ENCODE data around the gene XPNPEP1. TPM values are rescaled to one million over a fixed set of nuclear protein-coding genes. Genes with fewer than 3 reads are reported as not detected.

Gene XPNPEP1
- total RNA-seq, 2 donors from 2014 or later, result 77.6 to 104 TPM

- Histone ChIP-seq H3K27me3 (no peaks in the 10 kb centered on the region), H3K4me3 (no peak overlapping the region), H3K36me3 (replicated peaks in 1 of 2; ENCODE audit: insufficient read depth in 1 of 2, low read depth in 2 of 2) (no peaks in the 10 kb centered on the region), H3K4me1 (peaks cover 67% of the 10 kb centered on the region), H3K9me3 (no peaks in the 10 kb centered on the region), H3K27ac (peak overlapping the region in 3 of 4 donors; percentile 14 to 60 (median 42))
- 81 to 88% methylated on average over 4 of the region's 4 CpGs for WGBS, 2 donors
- TF ChIP-seq CTCF (IDR thresholded peaks at IDR 0.05), result no peak
- TF ChIP-seq POLR2A (IDR thresholded peaks at IDR 0.05), result no peak
- no peak for DNase-seq
- no peak for ATAC-seq
- intact Hi-C loops (cut with DNase I), result no loop called here
These were observed 29.9 kb downstream of the XPNPEP1 start for GRCh38 chr10:109893386-109893785.

GRCh38 chr10:109892931-109893330 lies 30.4 kb downstream of the XPNPEP1 start:
- intact Hi-C loops (cut with DNase I), result no loop called here
- no peak for TF ChIP-seq POLR2A (IDR thresholded peaks at IDR 0.05)
- TF ChIP-seq CTCF (IDR thresholded peaks at IDR 0.05), result no peak
- no peak overlapping the region for H3K4me3 ChIP-seq
- H3K4me1 ChIP-seq, result peaks cover 62% of the 10 kb centered on the region
- peaks cover 0 to 2% of the 10 kb centered on the region in 2 donors for H3K36me3 ChIP-seq (replicated peaks in 1 of 2; ENCODE audit: insufficient read depth in 1 of 2, low read depth in 2 of 2)
- no peaks in the 10 kb centered on the region for H3K9me3 ChIP-seq
- ATAC-seq, result no peak
- no peaks in the 10 kb centered on the region for H3K27me3 ChIP-seq
- peak overlapping the region in 3 of 4 donors; percentile 9 to 60 (median 42) for H3K27ac ChIP-seq
- DNase-seq, result no peak
- 43 to 44% methylated on average over 9 of the region's 9 CpGs for WGBS, 2 donors

- TF ChIP-seq CTCF (IDR thresholded peaks at IDR 0.05), result no peak
- TF ChIP-seq POLR2A (IDR thresholded peaks at IDR 0.05), result no peak
- Histone ChIP-seq H3K27ac (peak overlapping the region in 3 of 4 donors; percentile 30 to 61 (median 60)), H3K4me1 (peaks cover 61% of the 10 kb centered on the region), H3K9me3 (no peaks in the 10 kb centered on the region), H3K36me3 (replicated peaks in 1 of 2; ENCODE audit: insufficient read depth in 1 of 2, low read depth in 2 of 2) (peaks cover 0 to 3% of the 10 kb centered on the region in 2 donors), H3K4me3 (no peak overlapping the region), H3K27me3 (no peaks in the 10 kb centered on the region)
- WGBS, 2 donors, result 46 to 47% methylated on average over 4 of the region's 4 CpGs
- DNase-seq, result peak in 2 of 4 donors; percentile 31 to 32
- no peak for ATAC-seq
- intact Hi-C loops (cut with DNase I), result no loop called here
These were observed 31.2 kb downstream of the XPNPEP1 start for GRCh38 chr10:109892117-109892516.

GRCh38 chr10:109891105-109891504 lies 32.2 kb downstream of the XPNPEP1 start:
- H3K36me3 ChIP-seq (replicated peaks in 1 of 2; ENCODE audit: insufficient read depth in 1 of 2, low read depth in 2 of 2), result peaks cover 0 to 3% of the 10 kb centered on the region in 2 donors
- DNase-seq (no peak), ATAC-seq (no peak)
- H3K4me1 ChIP-seq, result peaks cover 55% of the 10 kb centered on the region
- 90 to 94% methylated on average over 2 of the region's 2 CpGs for WGBS, 2 donors
- no peaks in the 10 kb centered on the region for H3K27me3 ChIP-seq
- no peak overlapping the region for H3K4me3 ChIP-seq
- peak overlapping the region in 1 of 4 donors; percentile 7 for H3K27ac ChIP-seq
- H3K9me3 ChIP-seq, result no peaks in the 10 kb centered on the region
- TF ChIP-seq POLR2A (IDR thresholded peaks at IDR 0.05), result no peak
- no peak for TF ChIP-seq CTCF (IDR thresholded peaks at IDR 0.05)
- intact Hi-C loops (cut with DNase I), result no loop called here

- Histone ChIP-seq H3K9me3 (no peaks in the 10 kb centered on the region), H3K27me3 (no peaks in the 10 kb centered on the region), H3K4me3 (no peak overlapping the region), H3K4me1 (peaks cover 43% of the 10 kb centered on the region), H3K36me3 (replicated peaks in 1 of 2; ENCODE audit: insufficient read depth in 1 of 2, low read depth in 2 of 2) (peaks cover 0 to 3% of the 10 kb centered on the region in 2 donors), H3K27ac (peak overlapping the region in 1 of 4 donors; percentile 12)
- ATAC-seq (no peak), DNase-seq (no peak)
- TF ChIP-seq POLR2A (IDR thresholded peaks at IDR 0.05) (no peak), CTCF (IDR thresholded peaks at IDR 0.05) (no peak)
- 68 to 69% methylated on average over 4 of the region's 4 CpGs for WGBS, 2 donors
- intact Hi-C loops (cut with DNase I), result loop anchor here (10.0 kb wide), 2 partner anchors 125 to 215 kb away; no protein-coding TSS in a partner anchor
These were observed 33.4 kb downstream of the XPNPEP1 start for GRCh38 chr10:109889867-109890266.
